Naive thymus-derived CD4-positive, alpha-beta T cell (primary cell): ENCODE data around the gene ATP8A2. TPM values are rescaled to one million over a fixed set of nuclear protein-coding genes. Genes with fewer than 3 reads are reported as not detected.
A peak's percentile ranks its signal among the peaks of the same experiment; 100 is the strongest.

Experiments
- ATAC-seq: fragments of 150-1000 bp; cut with Tn5 transposase; 2 replicates; pipeline ENCODE4 v1.10.0; 2021; ENCODE audit warnings: mild to moderate bottlenecking, moderate library complexity
- CTCF ChIA-PET: fragments of 350-600 bp; sonication (Branson Sonifier 250); formaldehyde crosslinking; loops from one replicate; lab custom pipeline; 2021; ENCODE audit warnings: antibody characterized with exemption; lab: Charles Lee
- POLR2A ChIA-PET: fragments of 350-600 bp; sonication (Branson Sonifier 250); formaldehyde crosslinking; loops from one replicate; lab custom pipeline; 2021; ENCODE audit warnings: antibody characterized with exemption, inconsistent platforms; lab: Charles Lee
- DNase-seq, 9 donors: peaks; one replicate each; pipeline versions ENCODE4 v3.0.0 to v3.0.0-alpha.2; 2020 to 2022; ENCODE audit warnings: mixed read lengths in 1 of 9
- H3K27ac ChIP-seq: one replicate; pipeline ENCODE4 v1.7.0; 2013; ENCODE audit warnings: mild to moderate bottlenecking, low read depth, low read length, moderate library complexity
- H3K27me3 ChIP-seq, 2 donors: one replicate each; pipeline ENCODE4 v1.7.0; 2013; ENCODE audit warnings: low read length in 2 of 2, mild to moderate bottlenecking in 2 of 2, moderate library complexity in 2 of 2; ENCODE audit not compliant: control insufficient read depth in 2 of 2, insufficient read depth in 2 of 2
- H3K36me3 ChIP-seq, 3 experiments: 1 replicate in 2 of 3; 2 replicates in 1 of 3; pipeline ENCODE4 v1.7.0; 2013; ENCODE audit warnings: low read length in 3 of 3, mild to moderate bottlenecking in 3 of 3, moderate library complexity in 1 of 3; ENCODE audit not compliant: insufficient read depth in 3 of 3, control insufficient read depth in 2 of 3
- H3K4me1 ChIP-seq, 2 donors: one replicate each; pipeline ENCODE4 v1.7.0; 2013; ENCODE audit warnings: low read length in 2 of 2, mild to moderate bottlenecking in 2 of 2, moderate library complexity in 1 of 2; ENCODE audit not compliant: control insufficient read depth in 2 of 2, insufficient read depth in 2 of 2
- H3K4me3 ChIP-seq: 2 replicates; pipeline ENCODE4 v1.7.0; 2013; ENCODE audit warnings: mild to moderate bottlenecking, low read length
- H3K9me3 ChIP-seq, 3 experiments: 1 replicate in 2 of 3; 2 replicates in 1 of 3; pipeline ENCODE4 v1.7.0; 2013; ENCODE audit warnings: low read length in 3 of 3; ENCODE audit not compliant: control insufficient read depth in 2 of 3
- H3K27ac Mint-ChIP-seq, 9 donors: one replicate each; pipeline ENCODE4 v1.8.0; 2020 to 2022; ENCODE audit warnings: mixed read lengths in 9 of 9, mild to moderate bottlenecking in 8 of 9, moderate library complexity in 5 of 9, inconsistent platforms in 2 of 9
- H3K27me3 Mint-ChIP-seq, 5 donors: one replicate each; pipeline ENCODE4 v1.8.0; 2021 to 2022; ENCODE audit warnings: mixed read lengths in 5 of 5, mild to moderate bottlenecking in 1 of 5
- H3K36me3 Mint-ChIP-seq, 5 donors: one replicate each; pipeline ENCODE4 v1.8.0; 2020 to 2022; ENCODE audit warnings: mixed read lengths in 5 of 5, mild to moderate bottlenecking in 3 of 5, inconsistent platforms in 1 of 5
- H3K4me1 Mint-ChIP-seq, 7 donors: one replicate each; pipeline ENCODE4 v1.8.0; 2020 to 2022; ENCODE audit warnings: mixed read lengths in 7 of 7, mild to moderate bottlenecking in 3 of 7, inconsistent platforms in 1 of 7
- H3K4me3 Mint-ChIP-seq, 10 donors: one replicate each; pipeline ENCODE4 v1.8.0; 2020 to 2022; ENCODE audit warnings: mild to moderate bottlenecking in 10 of 10, mixed read lengths in 10 of 10, moderate library complexity in 6 of 10, inconsistent platforms in 2 of 10
- H3K9me3 Mint-ChIP-seq, 11 donors: one replicate each; pipeline ENCODE4 v1.8.0; 2020 to 2022; ENCODE audit warnings: mixed read lengths in 11 of 11, mild to moderate bottlenecking in 4 of 11, inconsistent platforms in 1 of 11, moderate library complexity in 1 of 11
- intact Hi-C, 2 donors: fragments of 100-400 bp; cut with micrococcal nuclease; formaldehyde crosslinking; loops; one replicate each; pipeline ENCODE4 v1.15.1; 2023
- polyA plus RNA-seq, 2 donors: library from polyadenylated mRNA; unstranded; fragments of 300-500 nt; fragmentation: Illumina TruSeq; gene quantifications; one replicate each; pipeline ENCODE4 v1.2.3, GENCODE V29; 2021
- total RNA-seq, 6 experiments: library from RNA in 5 of 6; stranded (reverse) in 5 of 6; gene quantifications; 1 replicate in 5 of 6; 2 replicates in 1 of 6; pipeline ENCODE4 v1.2.3 and lab custom pipeline; 2021 to 2026

Gene ATP8A2
- total and polyA plus RNA-seq, 7 experiments from 2014 or later: 0.56 to 2.4 (median 1.2) TPM

DNA sequence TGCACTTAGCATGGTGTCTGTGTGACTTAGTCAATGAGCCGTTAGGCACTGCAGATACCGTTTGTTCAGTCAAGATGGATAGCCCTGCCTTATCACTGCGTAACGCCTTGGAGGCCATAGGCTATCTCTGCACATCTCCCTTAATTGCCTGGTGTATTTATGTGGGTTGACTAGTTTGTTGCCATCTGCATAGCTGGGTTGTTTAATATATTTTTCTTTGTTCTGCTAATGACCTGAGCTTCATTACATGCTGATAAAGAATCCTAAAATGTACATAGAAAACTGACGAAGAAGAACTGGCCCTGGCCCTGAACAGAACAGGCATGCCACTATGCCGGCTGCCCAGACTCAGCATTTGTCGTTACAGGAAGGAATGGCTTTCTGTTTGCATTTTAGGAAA lies 382.2 kb downstream of the ATP8A2 start:
- Histone ChIP-seq H3K4me3 (no peak overlapping the region), H3K27ac (no peak overlapping the region), H3K36me3 (no peaks in the 10 kb centered on the region), H3K4me1 (no peaks in the 10 kb centered on the region), H3K9me3 (no peaks in the 10 kb centered on the region), H3K27me3 (no peaks in the 10 kb centered on the region)
- peaks cover 0 to 3% (median 0%) of the 10 kb centered on the region in 5 donors for H3K36me3 Mint-ChIP-seq
- H3K4me3 Mint-ChIP-seq: no peak overlapping the region
- intact Hi-C loops: no loop called here
- peaks cover 0 to 28% (median 0%) of the 10 kb centered on the region in 7 donors for H3K4me1 Mint-ChIP-seq
- CTCF ChIA-PET: interaction anchor here (1.0 kb wide), 1 partner anchor 16 kb away, joined by 3 read pairs; no protein-coding TSS in a partner anchor
- H3K27me3 Mint-ChIP-seq: peaks cover 0 to 5% (median 5%) of the 10 kb centered on the region in 5 donors
- H3K27ac Mint-ChIP-seq: no peak overlapping the region
- POLR2A ChIA-PET: no interaction called here
- no peaks in the 10 kb centered on the region for H3K9me3 Mint-ChIP-seq
- DNase-seq (no peak), ATAC-seq (no peak)

DNA sequence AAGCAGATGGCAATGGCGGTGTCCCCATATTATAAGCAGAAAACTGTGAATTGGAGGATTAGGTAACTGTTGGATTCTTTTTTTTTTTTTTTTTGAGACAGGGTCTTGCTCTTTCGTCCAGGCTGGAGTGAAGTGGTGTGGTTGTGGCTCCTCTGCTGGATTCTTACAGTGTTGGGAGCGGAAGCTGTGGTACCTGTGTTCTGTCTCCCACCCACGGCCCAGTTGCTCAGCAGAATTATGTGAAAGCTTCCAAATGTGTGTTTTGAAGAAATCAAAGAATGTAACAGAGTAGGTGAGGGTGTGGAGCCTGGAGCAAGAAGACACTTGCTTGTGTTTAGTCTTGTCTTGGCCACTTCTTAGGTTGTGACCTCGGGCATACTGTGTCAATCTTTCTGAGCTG lies 384.5 kb downstream of the ATP8A2 start:
- H3K9me3 ChIP-seq: no peaks in the 10 kb centered on the region
- CTCF ChIA-PET: no interaction called here
- Mint-ChIP-seq H3K4me1 (peaks cover 0 to 34% (median 0%) of the 10 kb centered on the region in 7 donors), H3K27me3 (peaks cover 0 to 6% (median 5%) of the 10 kb centered on the region in 5 donors), H3K27ac (no peak overlapping the region), H3K4me3 (no peak overlapping the region), H3K9me3 (no peaks in the 10 kb centered on the region), H3K36me3 (peaks cover 0 to 3% (median 0%) of the 10 kb centered on the region in 5 donors)
- no peak overlapping the region for H3K27ac ChIP-seq
- intact Hi-C loops: no loop called here
- H3K4me1 ChIP-seq: no peaks in the 10 kb centered on the region
- ATAC-seq (no peak), DNase-seq (no peak)
- no peaks in the 10 kb centered on the region for H3K36me3 ChIP-seq
- no peaks in the 10 kb centered on the region for H3K27me3 ChIP-seq
- POLR2A ChIA-PET: no interaction called here
- H3K4me3 ChIP-seq: no peak overlapping the region

DNA sequence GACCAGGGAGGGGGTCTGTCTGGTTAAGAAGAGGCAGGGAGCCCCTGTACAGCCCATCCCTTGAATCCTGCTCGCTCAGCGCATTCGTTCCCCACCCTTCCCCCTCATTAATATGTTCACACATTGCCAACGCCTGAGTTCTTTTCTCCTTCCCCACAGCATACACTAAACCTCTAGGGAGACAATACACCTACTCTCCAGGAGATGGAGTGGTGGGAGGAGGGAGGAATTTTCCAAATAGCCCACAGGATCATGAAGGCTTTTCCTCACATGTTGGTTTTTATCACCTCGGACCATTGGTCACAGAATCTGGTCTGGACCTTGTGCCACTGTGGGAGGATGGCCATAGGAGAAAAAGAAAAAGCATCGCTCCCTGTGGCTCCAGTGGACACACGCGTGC lies 385.1 kb downstream of the ATP8A2 start:
- POLR2A ChIA-PET: no interaction called here

DNA sequence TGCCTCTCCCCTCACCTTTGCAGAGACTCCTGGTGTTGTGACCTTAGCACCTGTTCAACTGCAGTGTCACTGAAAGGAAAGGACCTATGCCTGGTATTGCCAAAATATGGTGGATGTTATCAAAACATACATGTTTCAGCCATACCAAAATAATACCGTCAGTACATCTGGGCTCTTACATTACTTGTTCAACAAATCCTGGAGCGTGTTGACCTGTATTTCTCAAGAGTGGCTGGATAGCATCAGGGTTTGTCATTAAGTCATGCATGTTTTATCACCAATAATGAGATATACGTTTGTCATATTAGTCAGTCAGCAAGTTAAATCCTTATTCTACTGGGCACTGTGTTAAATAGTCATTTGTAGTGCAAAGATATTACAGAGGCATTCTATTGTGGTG lies 389.3 kb downstream of the ATP8A2 start:
- intact Hi-C loops: loop anchor here in 1 of 2 donors (5.0 kb wide), 2 partner anchors 141 to 291 kb away; partner anchors contain the start of gene SHISA2

More for the DNA sequence above, 385.1 kb downstream of the ATP8A2 start:
- Histone ChIP-seq H3K36me3 (no peaks in the 10 kb centered on the region), H3K27ac (no peak overlapping the region), H3K4me3 (no peak overlapping the region), H3K9me3 (no peaks in the 10 kb centered on the region), H3K4me1 (no peaks in the 10 kb centered on the region), H3K27me3 (no peaks in the 10 kb centered on the region)
- Mint-ChIP-seq H3K27me3 (peaks cover 0 to 6% (median 5%) of the 10 kb centered on the region in 5 donors), H3K36me3 (peaks cover 0 to 3% (median 0%) of the 10 kb centered on the region in 5 donors), H3K4me3 (no peak overlapping the region), H3K27ac (no peak overlapping the region), H3K9me3 (no peaks in the 10 kb centered on the region), H3K4me1 (peaks cover 0 to 39% (median 4%) of the 10 kb centered on the region in 7 donors)
- intact Hi-C loops: no loop called here
- ATAC-seq: no peak
- CTCF ChIA-PET: no interaction called here
- DNase-seq: no peak

DNA sequence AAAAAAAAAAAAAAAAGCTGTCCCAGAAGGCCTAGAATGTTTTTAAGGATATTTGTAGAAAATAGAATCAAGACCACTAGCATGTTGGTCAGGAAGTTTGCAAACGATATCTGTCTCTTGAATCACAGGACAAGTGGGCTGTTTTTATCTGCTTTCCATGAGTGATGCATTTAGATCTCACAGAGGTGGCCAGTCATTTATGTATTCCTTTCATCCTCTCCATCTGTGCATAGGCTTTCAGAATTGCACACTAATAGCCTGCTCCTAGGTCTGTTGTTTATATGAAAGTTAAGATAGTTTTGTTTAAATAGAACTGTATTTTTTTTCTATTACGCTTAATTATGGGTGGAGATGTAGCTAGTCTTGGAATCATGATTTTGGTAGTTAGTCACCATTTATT lies 390.5 kb downstream of the ATP8A2 start:
- Mint-ChIP-seq H3K4me1 (peaks cover 14 to 34% (median 20%) of the 10 kb centered on the region in 7 donors), H3K27ac (peak overlapping the region in 4 of 9 donors; percentile 6 to 73 (median 38)), H3K9me3 (peaks cover 0 to 11% (median 0%) of the 10 kb centered on the region in 11 donors), H3K4me3 (peak overlapping the region in 6 of 10 donors; percentile 8 to 73 (median 50)), H3K27me3 (peaks cover 0 to 6% (median under 1%) of the 10 kb centered on the region in 5 donors), H3K36me3 (peaks cover 0 to 17% (median 0%) of the 10 kb centered on the region in 5 donors)
- Histone ChIP-seq H3K9me3 (no peaks in the 10 kb centered on the region), H3K4me1 (peaks cover 0 to 7% of the 10 kb centered on the region in 2 donors), H3K4me3 (no peak overlapping the region), H3K27ac (no peak overlapping the region), H3K27me3 (no peaks in the 10 kb centered on the region), H3K36me3 (no peaks in the 10 kb centered on the region)
- intact Hi-C loops: loop anchor here in 1 of 2 donors (1.0 to 5.0 kb wide), 4 partner anchors 23 to 290 kb away; partner anchors contain the start of gene SHISA2
- ChIA-PET CTCF (interaction anchor here (0.6 kb wide), 1 partner anchor 24 kb away, joined by 3 read pairs; no protein-coding TSS in a partner anchor), POLR2A (interaction anchor here (0.7 kb wide), 1 partner anchor 60 kb away, joined by 3 read pairs; no protein-coding TSS in a partner anchor)
- no peak for DNase-seq
- no peak for ATAC-seq

More for the DNA sequence above, 389.3 kb downstream of the ATP8A2 start:
- no peak for DNase-seq
- CTCF ChIA-PET: no interaction called here
- Histone ChIP-seq H3K27me3 (no peaks in the 10 kb centered on the region), H3K9me3 (no peaks in the 10 kb centered on the region), H3K4me1 (peaks cover 0 to 7% of the 10 kb centered on the region in 2 donors), H3K36me3 (no peaks in the 10 kb centered on the region), H3K4me3 (no peak overlapping the region), H3K27ac (no peak overlapping the region)
- H3K36me3 Mint-ChIP-seq: peaks cover 0 to 14% (median 0%) of the 10 kb centered on the region in 5 donors
- ATAC-seq: no peak
- no peak overlapping the region for H3K4me3 Mint-ChIP-seq
- peaks cover 0 to 7% (median 0%) of the 10 kb centered on the region in 11 donors for H3K9me3 Mint-ChIP-seq
- peaks cover 14 to 36% (median 21%) of the 10 kb centered on the region in 7 donors for H3K4me1 Mint-ChIP-seq
- peak overlapping the region in 1 of 9 donors; percentile 3 for H3K27ac Mint-ChIP-seq
- POLR2A ChIA-PET: no interaction called here
- H3K27me3 Mint-ChIP-seq: peaks cover 0 to 8% (median 5%) of the 10 kb centered on the region in 5 donors

DNA sequence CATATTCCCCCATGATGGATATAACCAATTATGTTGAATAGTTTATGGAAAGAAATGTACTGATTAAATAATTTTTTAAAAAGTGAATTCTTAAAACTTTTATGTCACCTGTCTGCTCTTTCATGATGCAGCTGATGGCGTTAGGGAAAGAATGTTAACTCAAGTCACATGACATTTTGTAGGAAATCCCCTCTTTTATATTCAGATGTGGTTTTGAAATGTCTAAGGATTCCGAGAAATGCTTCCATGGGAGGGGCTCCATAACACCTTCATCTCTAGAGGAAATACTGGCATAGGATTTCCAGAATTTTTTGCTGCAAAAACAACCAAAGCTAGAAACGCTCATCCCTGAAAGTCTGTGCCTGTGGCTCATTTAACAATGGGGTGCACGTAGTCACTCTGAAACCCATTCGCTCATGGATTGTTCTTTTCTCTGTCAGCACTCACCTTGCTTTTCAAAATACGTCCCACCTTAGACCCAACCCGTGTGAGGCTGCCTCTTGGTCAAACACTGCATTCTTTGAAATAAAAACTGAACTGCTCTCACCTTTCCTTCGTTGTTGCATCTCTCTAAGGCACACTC lies 391.1 kb downstream of the ATP8A2 start:
- H3K4me3 Mint-ChIP-seq: peak overlapping the region in 9 of 10 donors; percentile 33 to 74 (median 63)
- intact Hi-C loops: loop anchor here in 1 of 2 donors (1.0 to 5.0 kb wide), 5 partner anchors 24 to 289 kb away; partner anchors contain the start of gene SHISA2
- POLR2A ChIA-PET: no interaction called here
- Histone ChIP-seq H3K36me3 (no peaks in the 10 kb centered on the region), H3K27me3 (no peaks in the 10 kb centered on the region), H3K9me3 (no peaks in the 10 kb centered on the region), H3K4me3 (no peak overlapping the region), H3K27ac (no peak overlapping the region), H3K4me1 (peaks cover 0 to 7% of the 10 kb centered on the region in 2 donors)
- CTCF ChIA-PET: no interaction called here
- DNase-seq: peak in 5 of 9 donors; percentile 8 to 32 (median 24)
- ATAC-seq: peak; percentile 55
- peaks cover 14 to 31% (median 20%) of the 10 kb centered on the region in 7 donors for H3K4me1 Mint-ChIP-seq
- H3K9me3 Mint-ChIP-seq: peaks cover 0 to 13% (median 0%) of the 10 kb centered on the region in 11 donors
- H3K36me3 Mint-ChIP-seq: peaks cover 0 to 17% (median 0%) of the 10 kb centered on the region in 5 donors
- peaks cover 0 to 6% (median 0%) of the 10 kb centered on the region in 5 donors for H3K27me3 Mint-ChIP-seq
- peak overlapping the region in 6 of 9 donors; percentile 6 to 76 (median 54) for H3K27ac Mint-ChIP-seq
